HG02798 (cell line): ENCODE measurements around the gene F2R.
A peak's percentile ranks its signal among the peaks of the same experiment; 100 is the strongest.
"Not testable (repeated sequence)": the region's sequence is repeated elsewhere in the genome, so short reads cannot be mapped to it uniquely, and the experiment has no call there.

Experiments
- ATAC-seq: cut with Tn5 transposase; IDR thresholded peaks from one replicate; pipeline ENCODE4 v1.9.1; 2021; ENCODE audit warnings: mild to moderate bottlenecking; ENCODE audit not compliant: unreplicated experiment, poor library complexity

Gene F2R

DNA sequence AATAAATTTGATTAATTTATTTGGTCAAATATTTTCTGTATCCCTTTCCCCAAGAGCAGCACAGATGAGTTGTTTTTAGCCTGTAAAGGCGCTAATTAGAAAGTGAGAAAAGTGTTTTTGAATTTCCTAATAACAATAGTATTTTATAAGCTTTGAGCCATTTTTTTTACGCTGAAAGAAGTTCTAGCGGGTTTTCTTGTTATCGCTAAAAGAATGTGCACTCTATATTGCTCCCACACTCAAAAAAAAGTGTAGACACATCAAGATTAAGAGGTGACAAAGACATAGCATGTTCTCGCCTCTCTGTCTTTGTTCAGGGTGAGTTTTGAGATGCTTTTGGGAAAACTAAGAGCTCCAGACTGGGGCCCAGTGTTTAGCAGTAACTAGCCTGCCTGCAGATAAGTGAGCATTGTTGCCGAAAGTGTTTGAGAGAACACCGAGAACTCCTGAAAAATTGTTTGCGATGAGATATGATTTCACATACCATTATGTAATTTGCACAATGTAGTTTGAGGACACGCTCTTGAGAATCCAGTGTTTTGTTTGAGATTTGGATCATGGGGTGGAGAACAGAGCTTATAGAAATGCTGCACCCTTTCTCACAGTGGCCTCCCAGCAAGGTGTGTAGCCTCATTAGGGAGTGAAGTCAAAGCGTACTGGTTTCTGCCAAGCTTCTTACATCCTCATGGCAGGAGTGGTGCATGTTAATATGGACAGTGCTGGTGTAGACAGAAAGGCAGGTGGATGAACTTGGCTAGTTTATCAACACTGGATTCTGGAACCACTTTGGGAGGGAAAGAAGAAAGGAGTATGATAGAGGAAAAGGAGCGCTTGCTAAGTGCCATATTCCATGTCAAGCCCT is 1.5 kb downstream of the F2R start:
- ATAC-seq: no peak

DNA sequence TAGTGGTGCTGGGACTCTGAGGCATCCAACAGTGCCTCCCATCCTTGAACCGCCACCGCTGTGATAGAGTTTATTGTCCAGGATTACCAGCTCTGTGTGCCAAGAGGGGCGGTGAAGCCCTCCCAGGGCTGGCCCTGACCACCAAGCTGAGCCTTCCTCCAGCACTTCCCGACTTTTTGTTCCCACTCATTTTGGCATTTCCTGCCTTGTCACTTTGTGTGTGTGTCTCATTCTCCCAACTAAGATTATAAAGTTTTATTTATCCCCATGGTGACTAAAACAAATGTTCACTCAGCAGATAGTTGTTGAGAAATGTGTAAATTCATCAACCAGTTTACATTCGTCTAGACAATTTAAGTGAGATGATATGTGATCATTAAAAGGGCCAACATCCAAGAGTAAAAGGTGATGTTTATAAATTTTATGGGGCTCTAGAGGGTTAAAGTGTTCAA is 2.5 kb downstream of the F2R start:
- ATAC-seq: no peak

- ATAC-seq: no peak
These were observed 3.0 kb downstream of the F2R start for GRCh38 chr5:76718880-76719279.

- ATAC-seq: peak; percentile 90
These were observed 5.2 kb downstream of the F2R start for GRCh38 chr5:76720988-76721569.

- ATAC-seq: no peak
These were observed 7.3 kb downstream of the F2R start for GRCh38 chr5:76723266-76723665.

DNA sequence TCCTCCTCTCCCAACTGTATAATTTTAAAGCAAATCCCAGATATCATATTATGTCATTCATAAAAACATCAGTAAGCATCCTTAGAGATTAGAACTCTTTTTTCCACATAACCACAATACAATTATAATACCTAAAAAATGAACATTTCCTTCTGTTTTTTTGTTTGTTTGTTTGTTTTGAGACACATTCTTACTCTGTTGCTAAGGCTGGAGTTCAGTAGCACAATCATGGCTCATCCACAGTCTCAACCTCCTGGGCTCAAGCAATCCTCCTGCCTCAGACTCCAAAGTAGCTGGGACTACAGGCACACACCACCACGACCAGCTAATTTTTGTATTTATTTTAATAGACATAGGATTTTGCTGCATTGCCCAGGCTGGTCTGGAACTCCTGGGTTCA is 8.0 kb downstream of the F2R start:
- no peak for ATAC-seq

- no peak for ATAC-seq
These were observed 8.9 kb downstream of the F2R start for GRCh38 chr5:76724871-76725270.

DNA sequence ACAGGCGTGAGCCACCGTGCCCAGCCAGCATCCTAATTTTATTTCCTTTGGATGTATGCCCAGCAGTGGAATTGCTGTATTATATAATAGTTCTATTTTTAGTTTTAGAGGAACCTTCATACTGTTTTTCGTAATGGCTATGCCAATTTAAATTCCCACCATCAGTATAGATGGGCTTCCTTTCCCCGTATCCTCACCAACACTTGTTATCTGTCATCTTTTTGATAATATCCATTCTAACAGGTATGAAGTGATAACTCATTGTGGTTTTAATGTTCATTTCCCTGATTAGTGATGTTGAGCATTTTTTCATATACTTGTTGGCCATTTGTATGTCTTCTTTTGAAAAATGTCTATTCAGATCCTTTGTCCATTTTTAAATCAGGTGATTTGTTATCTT is 13.0 kb downstream of the F2R start:
- no peak for ATAC-seq

DNA sequence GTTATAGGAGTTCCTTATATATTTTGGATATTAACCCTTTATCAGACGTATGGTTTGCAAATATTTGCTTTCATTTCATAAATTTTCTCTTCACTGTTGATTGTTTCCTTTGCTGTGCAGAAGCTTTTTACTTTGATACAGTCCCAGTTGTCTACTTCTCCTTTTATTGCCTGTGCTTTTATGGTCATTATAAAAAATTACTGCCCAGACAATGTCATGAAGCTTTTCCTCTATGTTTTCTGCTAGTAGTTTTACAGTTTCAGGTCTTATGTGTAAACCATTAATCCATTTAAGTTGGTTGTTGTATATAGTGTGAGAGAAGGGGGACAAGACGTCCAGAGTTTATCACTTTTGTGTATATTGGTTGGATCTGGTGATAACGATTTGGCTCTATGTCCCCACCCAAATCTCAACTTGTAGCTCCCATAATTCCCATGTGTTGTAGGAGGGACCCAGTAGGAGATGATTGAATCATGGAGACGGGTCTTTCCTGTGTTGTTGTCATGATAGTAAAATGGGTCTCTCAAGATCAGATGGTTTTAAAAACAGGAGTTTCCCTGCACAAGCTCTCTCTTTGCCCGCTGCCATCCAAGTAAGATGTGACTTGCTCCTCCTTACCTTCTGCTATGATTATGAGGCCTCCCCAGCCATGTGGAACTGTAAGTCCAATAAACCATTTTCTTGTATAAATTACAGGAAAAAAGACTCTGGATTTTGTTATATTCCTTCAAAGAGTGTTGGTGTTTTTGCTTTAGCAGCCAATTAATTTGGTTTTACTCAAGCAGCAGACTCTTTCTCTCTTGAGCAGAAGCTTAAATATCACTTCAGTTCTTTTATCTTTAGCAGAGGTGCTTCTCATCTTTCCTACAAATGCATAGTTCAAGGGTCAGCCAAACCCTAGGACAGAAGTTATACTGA is 13.7 kb downstream of the F2R start:
- ATAC-seq: no peak

DNA sequence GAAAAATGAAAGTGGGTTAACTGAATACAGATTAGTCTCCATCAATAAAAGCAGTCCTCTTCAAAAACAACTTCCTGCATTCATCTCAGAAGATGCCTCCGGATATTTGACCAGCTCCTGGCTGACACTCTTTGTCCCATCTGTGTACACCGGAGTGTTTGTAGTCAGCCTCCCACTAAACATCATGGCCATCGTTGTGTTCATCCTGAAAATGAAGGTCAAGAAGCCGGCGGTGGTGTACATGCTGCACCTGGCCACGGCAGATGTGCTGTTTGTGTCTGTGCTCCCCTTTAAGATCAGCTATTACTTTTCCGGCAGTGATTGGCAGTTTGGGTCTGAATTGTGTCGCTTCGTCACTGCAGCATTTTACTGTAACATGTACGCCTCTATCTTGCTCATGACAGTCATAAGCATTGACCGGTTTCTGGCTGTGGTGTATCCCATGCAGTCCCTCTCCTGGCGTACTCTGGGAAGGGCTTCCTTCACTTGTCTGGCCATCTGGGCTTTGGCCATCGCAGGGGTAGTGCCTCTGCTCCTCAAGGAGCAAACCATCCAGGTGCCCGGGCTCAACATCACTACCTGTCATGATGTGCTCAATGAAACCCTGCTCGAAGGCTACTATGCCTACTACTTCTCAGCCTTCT is 16.6 kb downstream of the F2R start:
- peak; percentile 10 for ATAC-seq

DNA sequence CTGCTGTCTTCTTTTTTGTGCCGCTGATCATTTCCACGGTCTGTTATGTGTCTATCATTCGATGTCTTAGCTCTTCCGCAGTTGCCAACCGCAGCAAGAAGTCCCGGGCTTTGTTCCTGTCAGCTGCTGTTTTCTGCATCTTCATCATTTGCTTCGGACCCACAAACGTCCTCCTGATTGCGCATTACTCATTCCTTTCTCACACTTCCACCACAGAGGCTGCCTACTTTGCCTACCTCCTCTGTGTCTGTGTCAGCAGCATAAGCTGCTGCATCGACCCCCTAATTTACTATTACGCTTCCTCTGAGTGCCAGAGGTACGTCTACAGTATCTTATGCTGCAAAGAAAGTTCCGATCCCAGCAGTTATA is 17.1 kb downstream of the F2R start:
- peak; percentile 89 for ATAC-seq

DNA sequence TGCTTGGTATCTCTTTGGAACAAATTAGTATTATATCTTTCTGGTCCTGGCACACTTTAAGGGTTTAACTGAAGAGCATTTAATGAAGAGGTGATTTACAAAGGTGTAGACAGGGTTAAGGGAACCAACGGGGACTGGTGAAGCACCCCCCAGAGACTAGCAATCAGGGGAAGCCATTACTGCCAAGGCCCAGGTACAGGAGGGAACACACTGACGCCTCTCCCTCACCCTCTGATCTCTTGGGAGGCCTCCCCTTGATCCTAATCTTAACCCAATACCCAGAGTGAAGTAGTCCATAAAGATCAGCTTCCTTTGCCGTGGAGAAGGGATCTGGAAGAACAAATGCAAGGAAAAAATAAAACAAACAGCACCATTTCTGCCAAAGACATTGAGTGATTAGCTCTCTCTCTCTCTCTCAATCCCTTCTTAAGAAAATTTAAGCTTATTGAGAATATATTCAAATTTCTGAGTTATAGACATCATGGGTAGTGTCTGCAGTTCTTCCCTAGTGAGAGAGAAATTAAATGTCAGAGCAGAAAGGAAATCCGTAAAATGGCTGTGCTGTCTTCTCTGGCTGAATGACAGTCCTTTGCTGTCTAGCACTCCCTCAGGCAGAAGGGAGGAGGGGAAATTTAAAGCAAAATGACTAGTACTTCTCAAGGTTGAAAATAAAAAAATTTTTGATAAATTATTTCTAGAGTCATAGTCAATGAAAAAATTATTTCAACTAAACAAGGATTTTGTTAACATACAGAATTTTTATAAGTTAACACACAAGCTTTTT is 20.0 kb downstream of the F2R start:
- no peak for ATAC-seq

- peak; percentile 30 for ATAC-seq
These were observed 21.0 kb downstream of the F2R start for GRCh38 chr5:76736679-76737556.

GRCh38 chr5:76737846-76738245 is 21.9 kb downstream of the F2R start:
- no peak for ATAC-seq

- ATAC-seq: not testable (repeated sequence)
These were observed 25.6 kb downstream of the F2R start for GRCh38 chr5:76741506-76741905.

DNA sequence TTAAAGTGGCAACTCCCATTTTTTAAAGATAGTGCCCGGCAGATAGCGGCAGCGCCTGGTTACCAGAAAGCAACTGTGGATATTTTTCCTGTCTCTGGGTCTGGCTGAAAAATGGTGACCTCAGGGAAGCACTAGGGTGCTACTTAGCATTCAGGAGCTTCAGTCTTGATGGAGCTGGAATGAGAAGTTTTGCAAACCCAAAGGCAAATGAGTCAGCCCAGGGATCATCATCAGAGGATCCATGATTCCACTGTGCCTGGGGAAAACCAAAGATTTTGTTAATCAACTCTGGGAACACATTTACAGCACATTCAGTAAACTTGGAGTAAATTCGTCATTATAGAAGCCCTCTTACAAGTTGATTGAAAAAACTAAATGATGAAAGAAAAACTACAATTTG is 26.7 kb downstream of the F2R start:
- ATAC-seq: no peak

GRCh38 chr5:76744632-76745031 is 28.7 kb downstream of the F2R start:
- ATAC-seq: no peak

DNA sequence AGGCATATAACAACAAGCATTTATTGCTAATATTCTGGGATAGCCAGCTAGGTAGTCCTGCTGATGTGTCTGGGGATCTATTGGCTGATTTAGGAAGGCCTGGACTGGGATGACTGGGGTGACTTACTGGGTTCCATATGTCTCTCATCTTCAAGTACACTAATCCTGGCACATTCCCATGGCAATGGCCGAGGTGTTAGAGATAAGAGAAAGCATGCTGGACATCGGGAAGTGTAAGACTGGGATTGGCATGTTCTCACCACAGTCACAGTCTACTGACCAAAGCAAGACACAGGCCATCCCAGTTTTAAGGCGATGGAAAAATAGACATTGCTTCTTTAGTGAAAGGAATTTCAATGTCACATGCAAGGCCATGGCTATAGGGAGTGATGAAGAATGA is 29.7 kb downstream of the F2R start:
- no peak for ATAC-seq

GRCh38 chr5:76746677-76747076 is 30.8 kb downstream of the F2R start:
- no peak for ATAC-seq
